HTR-8/SVneo (cell line): Measurements from ENCODE around the gene PAGR1.
"Not testable (repeated sequence)": the region's sequence is repeated elsewhere in the genome, so short reads cannot be mapped to it uniquely, and the experiment has no call there.

Source experiments
- DNase-seq: peaks from one replicate; pipeline ENCODE4 v3.0.0; 2011; ENCODE audit warnings: low spot score, mixed read lengths; ENCODE audit not compliant: insufficient read length
- FAIRE-seq: peaks from 2 replicates; lab custom pipeline; 2011; peaks lifted over from hg19 to GRCh38; lab: Jason Lieb, UNC

Gene PAGR1

DNA sequence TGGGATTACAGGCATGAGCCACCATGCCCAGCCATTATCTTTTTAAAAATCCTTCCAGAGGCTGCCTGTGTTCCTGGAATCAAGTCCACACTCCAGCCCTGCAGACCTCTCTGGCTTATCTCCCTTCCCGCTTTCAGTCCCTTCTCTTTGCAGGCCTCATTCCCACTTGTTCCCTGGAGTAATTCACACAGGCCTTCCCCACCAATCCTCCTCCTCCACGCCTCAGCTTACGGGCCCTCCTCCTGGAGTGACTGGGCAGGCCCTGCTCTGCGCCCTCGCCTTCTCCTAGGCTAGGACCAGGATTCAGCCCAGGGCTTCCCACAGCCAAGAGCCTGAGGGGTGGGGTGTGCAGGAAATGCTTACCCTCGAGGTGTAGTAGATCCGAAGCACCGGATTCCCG lies 44.3 kb downstream of the PAGR1 start:
- no peak for FAIRE-seq
- no peak for DNase-seq

DNA sequence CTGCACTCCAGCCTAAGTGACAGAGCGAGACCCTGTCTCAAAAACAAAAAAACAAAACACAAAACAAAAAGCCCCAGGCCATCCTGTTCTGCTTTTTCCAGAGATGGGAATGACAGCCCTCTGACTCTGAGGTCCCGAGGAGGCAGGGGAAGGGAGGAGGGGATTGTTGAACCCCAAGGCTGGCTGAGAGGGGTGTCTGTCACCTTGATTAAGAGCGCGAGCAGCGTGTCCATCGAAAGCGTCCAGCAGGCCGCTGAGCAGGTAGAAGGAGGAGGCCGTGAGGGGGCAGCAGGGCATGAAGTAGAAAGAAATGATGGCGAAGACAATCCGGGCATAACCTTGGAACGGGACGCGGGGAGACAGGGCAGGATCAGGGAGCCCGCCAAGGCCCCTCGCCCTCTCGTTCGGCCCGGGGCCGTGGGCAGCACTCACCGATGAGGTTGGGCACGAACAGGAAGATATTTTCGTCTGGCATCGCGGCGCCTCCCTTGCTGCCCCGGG lies 46.5 kb downstream of the PAGR1 start:
- FAIRE-seq (no peak), DNase-seq (peak; percentile 33)

DNA sequence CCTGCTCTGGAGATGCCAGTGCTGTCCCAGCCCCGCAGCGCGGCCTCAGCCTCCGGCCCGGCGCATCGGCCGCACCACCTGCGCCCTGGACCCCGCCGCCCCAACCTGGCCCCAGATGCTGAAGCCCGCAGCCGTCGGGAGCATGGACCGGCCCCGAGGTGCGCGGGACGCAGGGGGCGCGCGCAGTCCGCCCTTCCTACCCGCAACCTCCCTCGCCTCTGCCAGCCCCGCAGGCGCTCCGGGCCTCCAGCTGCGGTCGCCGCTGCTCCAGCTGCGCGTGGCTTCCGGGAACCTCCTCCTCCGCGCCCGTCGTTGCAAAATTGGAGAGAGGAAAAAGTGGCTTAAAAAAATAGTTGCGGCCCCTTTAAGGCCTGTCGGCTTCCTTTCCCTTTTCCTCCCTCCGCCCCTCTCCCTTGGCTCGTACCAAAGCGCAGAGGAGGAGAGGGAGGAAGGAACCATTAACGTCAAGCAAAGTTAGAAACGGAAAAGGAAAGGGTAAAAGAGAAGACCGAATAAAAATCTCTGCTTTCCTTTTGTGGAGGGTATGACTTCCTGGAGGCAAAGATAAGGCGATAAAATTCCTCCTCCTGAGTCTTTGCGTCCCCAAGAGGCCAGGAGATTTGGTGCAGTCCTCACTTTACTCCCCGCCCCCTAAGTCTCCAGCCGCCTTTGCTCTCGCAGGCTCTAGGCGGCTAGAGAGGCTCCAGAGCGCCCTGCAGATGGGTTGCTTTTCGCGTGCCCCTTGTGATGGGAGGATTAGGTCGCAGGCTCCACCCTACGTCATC lies 47.1 kb downstream of the PAGR1 start, which contains the start of gene CDIPT:
Gene CDIPT, minus strand, starts transcription at position 343 of the 785 bp plus-strand sequence. CDS start 369 bp downstream, outside the sequence.
- peak; percentile 36 for FAIRE-seq
- peak; percentile 91 for DNase-seq

DNA sequence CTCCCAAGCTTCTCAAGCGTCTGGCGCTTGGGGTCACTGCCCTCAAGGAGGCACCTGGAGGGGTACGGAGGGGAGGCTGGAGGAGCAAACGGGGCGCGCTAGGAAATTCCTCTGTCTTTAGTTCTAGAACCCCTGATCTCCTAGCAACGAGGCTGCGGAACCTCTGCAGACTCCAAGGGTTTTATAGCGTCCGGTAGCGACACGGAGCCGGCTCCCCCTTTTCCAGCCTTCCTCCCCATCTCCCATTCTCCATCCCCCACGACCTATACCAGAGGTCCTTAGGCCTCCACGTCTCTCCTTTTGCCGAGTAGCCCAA lies 47.7 kb downstream of the PAGR1 start:
- FAIRE-seq: no peak
- DNase-seq: no peak

DNA sequence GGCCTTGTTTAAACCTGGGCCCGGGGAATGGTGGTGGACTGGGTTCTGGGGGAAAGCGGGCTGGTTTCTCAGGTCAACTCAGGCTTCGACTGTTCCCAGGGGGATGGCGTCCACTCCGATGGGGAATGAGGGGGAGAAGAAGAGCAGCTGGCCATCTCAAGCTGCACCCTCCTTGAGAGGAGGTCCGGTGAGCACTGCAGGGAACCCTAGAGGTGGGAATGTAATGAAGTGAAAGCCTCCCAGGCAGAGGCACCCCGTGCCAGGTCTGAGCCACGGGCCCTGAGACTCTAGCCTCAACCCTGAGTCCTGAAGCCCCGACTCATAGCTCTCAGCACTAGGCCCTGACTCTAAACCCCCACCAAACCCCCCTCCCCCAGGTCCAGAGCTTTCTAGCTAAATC lies 48.3 kb downstream of the PAGR1 start:
- DNase-seq: no peak
- FAIRE-seq: no peak

DNA sequence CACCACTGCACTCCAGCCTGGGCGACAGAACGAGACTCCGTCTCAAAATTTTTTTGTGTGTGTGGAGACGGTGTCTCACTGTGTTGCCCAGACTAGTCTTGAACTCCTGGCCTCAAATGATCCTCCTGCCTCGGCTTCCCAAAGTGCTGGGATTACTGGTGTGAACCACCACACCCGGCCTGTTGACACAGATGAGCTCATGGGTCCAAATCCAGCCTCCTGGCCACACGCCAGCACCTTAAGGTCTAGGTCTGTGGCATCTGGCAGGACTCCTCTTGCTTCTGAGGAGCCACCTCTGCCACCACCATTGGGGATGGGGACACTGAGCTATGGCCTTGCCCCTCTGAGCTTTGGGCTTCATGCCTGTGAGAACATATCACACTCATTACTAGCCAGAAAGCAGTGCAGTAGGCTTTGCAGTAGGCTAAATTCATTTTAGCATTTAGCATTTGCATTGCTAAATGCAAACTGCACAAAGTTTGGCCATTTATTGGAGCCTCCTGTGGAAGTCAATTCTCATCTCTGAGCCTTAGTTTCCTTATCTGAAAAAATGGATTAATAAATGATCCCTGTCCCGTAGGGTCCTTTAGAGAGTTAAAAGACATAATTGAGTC lies 52.6 kb downstream of the PAGR1 start:
- DNase-seq (no peak), FAIRE-seq (no peak)

DNA sequence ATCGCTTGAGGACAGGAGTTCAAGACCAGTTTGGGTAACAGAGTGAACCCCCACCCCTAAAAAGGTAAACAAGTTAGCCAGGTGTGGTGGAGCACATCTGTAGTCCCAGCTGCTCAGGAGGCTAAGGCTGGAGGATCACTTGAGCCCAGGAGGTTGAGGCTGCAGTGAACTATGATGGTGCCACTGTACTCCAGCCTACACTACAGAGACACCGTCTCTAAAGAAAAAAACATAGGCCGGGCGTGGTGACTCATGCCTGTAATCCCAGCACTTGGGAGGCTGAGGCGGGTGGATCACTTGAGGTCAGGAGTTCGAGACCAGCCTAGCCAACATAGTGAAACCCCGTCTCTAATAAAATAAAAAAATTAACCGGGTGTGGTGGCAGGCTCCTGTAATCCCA lies 53.1 kb downstream of the PAGR1 start:
- not testable (repeated sequence) for FAIRE-seq, DNase-seq
